ENCODE results near the gene WHAMM. TPM values are rescaled to one million over a fixed set of nuclear protein-coding genes. Genes with fewer than 3 reads are reported as not detected.
"Not testable (repeated sequence)": the region's sequence is repeated elsewhere in the genome, so short reads cannot be mapped to it uniquely, and the experiment has no call there.

WHAMM gene
- total and polyA plus RNA-seq, 2 donors (not counting 3 experiments of a cell fraction or from before 2014, with no cell fraction given): 4.1 to 9.4 TPM

DNA sequence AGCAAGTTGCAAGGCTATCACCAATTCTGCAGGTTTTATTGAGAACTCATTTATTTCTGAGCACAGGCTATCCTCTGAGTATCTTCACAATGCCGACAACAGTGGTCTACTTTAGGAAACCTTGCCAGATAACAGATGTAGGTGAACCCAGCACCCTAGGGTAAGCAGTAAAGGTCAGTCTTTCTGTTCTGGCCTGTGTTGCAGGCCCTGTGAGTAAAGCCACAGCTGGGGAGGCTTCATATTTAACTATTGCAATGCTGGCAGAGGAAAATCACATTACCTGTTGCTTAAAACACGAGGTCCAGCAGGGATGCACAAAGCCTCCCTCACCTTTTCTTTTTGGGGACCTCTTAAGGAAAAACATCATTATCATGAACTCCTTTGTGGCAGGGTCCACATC lies 55.5 kb downstream of the WHAMM start:
- dilution Hi-C loops (cut with MboI; ENCODE audit: extremely low pct_ligation_motif_present, low sequenced_read_pairs) (no loop called here), intact Hi-C loops (cut with micrococcal nuclease) (no loop called here)
- TF ChIP-seq FOS (IDR thresholded peaks at IDR 0.05; ENCODE audit: borderline replicate concordance, insufficient read depth, low read length) (no peak), JUN (IDR thresholded peaks at IDR 0.05; ENCODE audit: borderline replicate concordance, insufficient read depth, insufficient read length, low read depth) (no peak), POLR2AphosphoS5 (IDR thresholded peaks at IDR 0.05; ENCODE audit: insufficient read depth, low read depth, low read length) (no peak), MYC (IDR thresholded peaks at IDR 0.05; ENCODE audit: low read depth, low read length) (no peak), GATA2 (IDR thresholded peaks at IDR 0.05; ENCODE audit: insufficient read depth, insufficient read length, low read depth, low read length) (no peak), EZH2 (IDR thresholded peaks at IDR 0.05; ENCODE audit: borderline replicate concordance, low read depth, low read length, severe bottlenecking) (no peak), POLR2A (IDR thresholded peaks at IDR 0.05; ENCODE audit: low read depth, low read length) (no peak)
- TF ChIP-seq, protein P1, sequence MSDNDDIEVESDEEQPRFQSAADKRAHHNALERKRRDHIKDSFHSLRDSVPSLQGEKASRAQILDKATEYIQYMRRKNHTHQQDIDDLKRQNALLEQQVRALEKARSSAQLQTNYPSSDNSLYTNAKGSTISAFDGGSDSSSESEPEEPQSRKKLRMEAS (IDR thresholded peaks at IDR 0.05; ENCODE audit: insufficient read depth, insufficient read length): no peak
- TF ChIP-seq, protein P2, sequence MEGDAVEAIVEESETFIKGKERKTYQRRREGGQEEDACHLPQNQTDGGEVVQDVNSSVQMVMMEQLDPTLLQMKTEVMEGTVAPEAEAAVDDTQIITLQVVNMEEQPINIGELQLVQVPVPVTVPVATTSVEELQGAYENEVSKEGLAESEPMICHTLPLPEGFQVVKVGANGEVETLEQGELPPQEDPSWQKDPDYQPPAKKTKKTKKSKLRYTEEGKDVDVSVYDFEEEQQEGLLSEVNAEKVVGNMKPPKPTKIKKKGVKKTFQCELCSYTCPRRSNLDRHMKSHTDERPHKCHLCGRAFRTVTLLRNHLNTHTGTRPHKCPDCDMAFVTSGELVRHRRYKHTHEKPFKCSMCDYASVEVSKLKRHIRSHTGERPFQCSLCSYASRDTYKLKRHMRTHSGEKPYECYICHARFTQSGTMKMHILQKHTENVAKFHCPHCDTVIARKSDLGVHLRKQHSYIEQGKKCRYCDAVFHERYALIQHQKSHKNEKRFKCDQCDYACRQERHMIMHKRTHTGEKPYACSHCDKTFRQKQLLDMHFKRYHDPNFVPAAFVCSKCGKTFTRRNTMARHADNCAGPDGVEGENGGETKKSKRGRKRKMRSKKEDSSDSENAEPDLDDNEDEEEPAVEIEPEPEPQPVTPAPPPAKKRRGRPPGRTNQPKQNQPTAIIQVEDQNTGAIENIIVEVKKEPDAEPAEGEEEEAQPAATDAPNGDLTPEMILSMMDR (IDR thresholded peaks at IDR 0.05; ENCODE audit: extremely low read depth in 1 of 2, insufficient read depth in 1 of 2, low read depth in 1 of 2, low read length in 2 of 2): no peak
- DNase-seq (ENCODE audit: low read depth, low spot score) (no peak), FAIRE-seq (no peak)
- CTCF ChIA-PET: no interaction called here
- no peaks in the 10 kb centered on the region for H3K4me1 ChIP-seq (ENCODE audit: control insufficient read depth, extremely low read depth, insufficient read depth, low read length)
- no peak overlapping the region for H2AFZ ChIP-seq (ENCODE audit: low read depth, low read length)
- H3K4me2 ChIP-seq (ENCODE audit: insufficient read depth, low read length): no peak overlapping the region
- no peaks in the 10 kb centered on the region for H3K9me3 ChIP-seq (replicated peaks; ENCODE audit: control insufficient read depth, insufficient read depth, low read length)
- H3K79me2 ChIP-seq (ENCODE audit: control insufficient read depth, insufficient read depth, low read length): no peaks in the 10 kb centered on the region
- POLR2A ChIA-PET: no interaction called here
- no peak overlapping the region for H3K27ac ChIP-seq (ENCODE audit: insufficient read depth, low read depth, low read length)
- no peaks in the 10 kb centered on the region for H3K27me3 ChIP-seq (ENCODE audit: control insufficient read depth in 2 of 2, insufficient read depth in 2 of 2, low read length in 2 of 2)
- H3K4me3 ChIP-seq (replicated peaks in 1 of 3; ENCODE audit: insufficient read depth in 1 of 3, low read depth in 1 of 3, low read length in 3 of 3): no peak overlapping the region
- no TSS peak for BruUV-seq (replicated peaks)
- H4K20me1 ChIP-seq (replicated peaks; ENCODE audit: control insufficient read depth, extremely low read depth, insufficient read depth, low read length): no peaks in the 10 kb centered on the region
- no peaks in the 10 kb centered on the region for H3K36me3 ChIP-seq (ENCODE audit: control insufficient read depth in 2 of 2, extremely low read depth in 1 of 2, insufficient read depth in 2 of 2, low read length in 2 of 2)
- H3K9ac ChIP-seq (replicated peaks; ENCODE audit: extremely low read depth, insufficient read depth, low read length): no peak overlapping the region
- no peaks in the 10 kb centered on the region for H3K9me1 ChIP-seq (replicated peaks; ENCODE audit: control insufficient read depth, extremely low read depth, insufficient read depth, low read length)

DNA sequence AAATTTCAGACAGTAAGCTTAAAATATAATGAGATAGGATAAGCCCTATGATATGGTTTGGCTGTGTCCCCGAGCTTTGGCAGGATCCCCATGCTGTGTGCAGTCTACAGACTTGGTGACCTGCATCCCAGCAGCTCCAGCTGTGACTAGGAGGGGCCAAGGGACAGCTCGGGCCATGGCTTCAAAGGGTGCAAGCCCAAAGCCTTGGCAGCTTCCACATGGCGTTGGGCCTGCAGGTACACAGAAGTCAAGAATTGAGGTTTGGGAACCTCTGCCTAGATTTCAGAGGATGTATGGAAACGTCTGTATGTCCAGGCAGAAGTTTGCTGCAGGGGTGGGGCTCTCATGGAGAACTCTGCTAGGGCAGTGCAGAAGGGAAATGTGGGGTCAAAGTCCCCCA lies 56.2 kb downstream of the WHAMM start:
- H3K36me3 ChIP-seq (ENCODE audit: control insufficient read depth in 2 of 2, extremely low read depth in 1 of 2, insufficient read depth in 2 of 2, low read length in 2 of 2); FAIRE-seq; H3K27ac ChIP-seq (ENCODE audit: insufficient read depth, low read depth, low read length); H3K4me2 ChIP-seq (ENCODE audit: insufficient read depth, low read length); dilution Hi-C loops (cut with MboI; ENCODE audit: extremely low pct_ligation_motif_present, low sequenced_read_pairs); H3K4me3 ChIP-seq (replicated peaks in 1 of 3; ENCODE audit: insufficient read depth in 1 of 3, low read depth in 1 of 3, low read length in 3 of 3); H3K4me1 ChIP-seq (ENCODE audit: control insufficient read depth, extremely low read depth, insufficient read depth, low read length); intact Hi-C loops (cut with micrococcal nuclease); CTCF ChIA-PET; BruUV-seq (replicated peaks); POLR2A ChIA-PET; H3K9me3 ChIP-seq (replicated peaks; ENCODE audit: control insufficient read depth, insufficient read depth, low read length); H2AFZ ChIP-seq (ENCODE audit: low read depth, low read length); H4K20me1 ChIP-seq (replicated peaks; ENCODE audit: control insufficient read depth, extremely low read depth, insufficient read depth, low read length); H3K9ac ChIP-seq (replicated peaks; ENCODE audit: extremely low read depth, insufficient read depth, low read length); H3K27me3 ChIP-seq (ENCODE audit: control insufficient read depth in 2 of 2, insufficient read depth in 2 of 2, low read length in 2 of 2); DNase-seq (ENCODE audit: low read depth, low spot score); H3K9me1 ChIP-seq (replicated peaks; ENCODE audit: control insufficient read depth, extremely low read depth, insufficient read depth, low read length); H3K79me2 ChIP-seq (ENCODE audit: control insufficient read depth, insufficient read depth, low read length): not testable (repeated sequence)

DNA sequence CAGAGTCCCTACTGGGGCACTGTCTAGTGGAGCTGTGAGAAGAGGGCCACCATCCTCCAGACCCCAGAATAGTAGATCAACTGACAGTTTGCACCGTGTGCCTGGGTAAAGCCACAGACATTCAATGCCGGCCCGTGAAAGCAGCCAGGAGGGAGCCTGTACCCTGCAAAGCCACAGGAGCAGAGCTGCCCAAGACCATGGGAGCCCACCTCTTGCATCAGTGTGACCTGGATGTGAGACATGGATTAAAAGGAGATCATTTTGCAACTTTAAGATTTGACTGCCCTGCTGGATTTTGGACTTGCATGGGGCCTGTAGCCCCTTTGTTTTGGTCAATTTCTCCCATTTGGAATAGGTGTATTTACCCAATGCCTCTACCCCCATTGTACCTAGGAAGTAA lies 56.6 kb downstream of the WHAMM start:
- H3K4me1 ChIP-seq (ENCODE audit: control insufficient read depth, extremely low read depth, insufficient read depth, low read length); H2AFZ ChIP-seq (ENCODE audit: low read depth, low read length); H3K9ac ChIP-seq (replicated peaks; ENCODE audit: extremely low read depth, insufficient read depth, low read length); H3K4me3 ChIP-seq (replicated peaks in 1 of 3; ENCODE audit: insufficient read depth in 1 of 3, low read depth in 1 of 3, low read length in 3 of 3); H3K9me1 ChIP-seq (replicated peaks; ENCODE audit: control insufficient read depth, extremely low read depth, insufficient read depth, low read length); H3K36me3 ChIP-seq (ENCODE audit: control insufficient read depth in 2 of 2, extremely low read depth in 1 of 2, insufficient read depth in 2 of 2, low read length in 2 of 2); POLR2A ChIA-PET; DNase-seq (ENCODE audit: low read depth, low spot score); H4K20me1 ChIP-seq (replicated peaks; ENCODE audit: control insufficient read depth, extremely low read depth, insufficient read depth, low read length); H3K79me2 ChIP-seq (ENCODE audit: control insufficient read depth, insufficient read depth, low read length); H3K9me3 ChIP-seq (replicated peaks; ENCODE audit: control insufficient read depth, insufficient read depth, low read length); intact Hi-C loops (cut with micrococcal nuclease); BruUV-seq (replicated peaks); H3K4me2 ChIP-seq (ENCODE audit: insufficient read depth, low read length); dilution Hi-C loops (cut with MboI; ENCODE audit: extremely low pct_ligation_motif_present, low sequenced_read_pairs); H3K27me3 ChIP-seq (ENCODE audit: control insufficient read depth in 2 of 2, insufficient read depth in 2 of 2, low read length in 2 of 2); CTCF ChIA-PET; FAIRE-seq; H3K27ac ChIP-seq (ENCODE audit: insufficient read depth, low read depth, low read length): not testable (repeated sequence)
